A549 (cell line): ENCODE data around the gene KIAA0825. TPM values are rescaled to one million over a fixed set of nuclear protein-coding genes. Genes with fewer than 3 reads are reported as not detected.

Experiments used
- ATAC-seq, 2 experiments: fragments of 200-7000 bp in 1 of 2; fragments of >200 bp in 1 of 2; cut with Nextera tagmentation in 1 of 2; cut with Tn5 transposase in 1 of 2; 3 replicates each; pipeline versions ENCODE4 v1.8.0 to v1.9.1; 2018 to 2020; ENCODE audit warnings: mild to moderate bottlenecking in 1 of 2, moderate library complexity in 1 of 2
- CTCF ChIA-PET: fragments of 300-600 bp; sonication (Branson Sonifier 250); formaldehyde crosslinking; extraction: SDS; loops from one replicate; lab custom pipeline; 2021; ENCODE audit warnings: antibody characterized with exemption, inconsistent platforms; lab: Yijun Ruan, JAX
- POLR2A ChIA-PET: fragments of 350-600 bp; formaldehyde crosslinking; extraction: SDS; loops from one replicate; lab custom pipeline; 2021; ENCODE audit warnings: antibody characterized with exemption, inconsistent platforms; lab: Yijun Ruan, JAX
- DNase-seq, 2 experiments: peaks; one replicate each; pipeline versions ENCODE4 v3.0.0 to v3.0.0-alpha.2; 2011 to 2016; ENCODE audit warnings: low read depth in 1 of 2, low spot score in 1 of 2
- FAIRE-seq: peaks from 2 replicates; lab custom pipeline; 2011; peaks lifted over from hg19 to GRCh38; lab: Jason Lieb, UNC
- H3K27ac ChIP-seq, 2 experiments: fragments of >200 bp; sonication (Bioruptor Twin); formaldehyde crosslinking; 3 replicates each; pipeline ENCODE4 v1.5.1; 2016 to 2017
- H3K4me1 ChIP-seq: fragments of >200 bp; sonication (Bioruptor Twin); formaldehyde crosslinking; 3 replicates; pipeline ENCODE4 v1.6.1; 2016
- H3K4me2 ChIP-seq: fragments of >200 bp; sonication (Bioruptor Twin); formaldehyde crosslinking; 3 replicates; pipeline ENCODE4 v1.6.1; 2016
- H3K4me3 ChIP-seq: fragments of >200 bp; sonication (Bioruptor Twin); formaldehyde crosslinking; 3 replicates; pipeline ENCODE4 v1.5.1; 2016
- H3K9me3 ChIP-seq: fragments of >200 bp; sonication (Bioruptor Twin); formaldehyde crosslinking; 3 replicates; pipeline ENCODE4 v1.6.1; 2016
- CBX2 ChIP-seq: fragments of 200-600 bp; sonication (generic); IDR thresholded peaks from 2 replicates; pipeline ENCODE4 v1.6.1; 2016; ENCODE audit warnings: low read depth, mild to moderate bottlenecking, borderline replicate concordance
- ESRRA ChIP-seq: fragments of 150-350 bp; IDR thresholded peaks from 2 replicates; pipeline ENCODE4 v1.6.1; 2014; ENCODE audit warnings: mild to moderate bottlenecking, low read length, borderline replicate concordance
- HEYL ChIP-seq: fragments of 250-450 bp; sonication (Bioruptor Pico); IDR thresholded peaks from 2 replicates; pipeline ENCODE4 v1.8.0; 2021; ENCODE audit warnings: mild to moderate bottlenecking, moderate library complexity
- KDM1A ChIP-seq: fragments of 200-600 bp; sonication (generic); IDR thresholded peaks from 2 replicates; pipeline ENCODE4 v1.6.1; 2016; ENCODE audit warnings: low read depth, mild to moderate bottlenecking
- KDM5A ChIP-seq: fragments of 200-600 bp; sonication (generic); IDR thresholded peaks from 2 replicates; pipeline ENCODE4 v1.6.1; 2016; ENCODE audit warnings: antibody characterized with exemption, mild to moderate bottlenecking
- NPAS2 ChIP-seq: fragments of 250-450 bp; sonication (Bioruptor Pico); IDR thresholded peaks from 2 replicates; pipeline ENCODE4 v1.8.0; 2022; ENCODE audit warnings: mild to moderate bottlenecking, moderate library complexity, borderline replicate concordance
- POLR2A ChIP-seq: IDR thresholded peaks from 2 replicates; pipeline ENCODE4 v1.6.1; 2012; ENCODE audit warnings: mild to moderate bottlenecking, low read length
- RAD21 ChIP-seq, 2 experiments: fragments of >200 bp in 1 of 2; sonication (Bioruptor Twin) in 1 of 2; formaldehyde crosslinking in 1 of 2; IDR thresholded peaks in 1 of 2; conservative IDR thresholded peaks in 1 of 2; 2 replicates in 1 of 2; 3 replicates in 1 of 2; pipeline ENCODE4 v1.6.1; 2012 to 2018; ENCODE audit warnings: inconsistent platforms in 1 of 2
- RFX5 ChIP-seq: fragments of 450-650 bp; IDR thresholded peaks from 2 replicates; pipeline ENCODE4 v1.7.1; 2014; ENCODE audit warnings: antibody characterized with exemption, mild to moderate bottlenecking, moderate library complexity
- SMC3 ChIP-seq: fragments of >200 bp; sonication (Bioruptor Twin); formaldehyde crosslinking; IDR thresholded peaks from 3 replicates; pipeline ENCODE4 v1.6.1; 2018; ENCODE audit warnings: inconsistent platforms
- SREBF2 ChIP-seq: fragments of 450-650 bp; IDR thresholded peaks from 2 replicates; pipeline ENCODE4 v1.6.1; 2014; ENCODE audit warnings: mild to moderate bottlenecking, moderate library complexity
- TP53 ChIP-seq: fragments of 250-450 bp; sonication (Bioruptor Pico); IDR thresholded peaks from 2 replicates; pipeline ENCODE4 v1.5.0; 2021; ENCODE audit warnings: mild to moderate bottlenecking, moderate library complexity
- WGBS: methylation state at CpG from one replicate; pipeline ENCODE4 v1.1.6; 2017; ENCODE audit errors: missing lambda C conversion rate; 5-methylcytosine and 5-hydroxymethylcytosine counted together
- polyA plus RNA-seq, 4 experiments: library from polyadenylated mRNA; depleted of rRNA in 3 of 4; stranded (reverse); fragments of >200 nt; fragmentation: RNase III in 1 of 4; extraction: RNeasy Plus Mini Kit Qiagen cat#74134 plus additional on column Dnase treatment in 1 of 4; gene quantifications; 2 replicates in 3 of 4; 3 replicates in 1 of 4; pipeline ENCODE4 v1.2.3, GENCODE V29; 2011 to 2017
- TF ChIP-seq, protein P1 (sequence below): fragments of 250-450 bp; sonication (Bioruptor Pico); IDR thresholded peaks from 2 replicates; pipeline ENCODE4 v1.5.0; 2021; ENCODE audit warnings: mild to moderate bottlenecking, moderate library complexity, borderline replicate concordance
- TF ChIP-seq, protein P2 (sequence below): fragments of >200 bp; sonication (Bioruptor Twin); formaldehyde crosslinking; IDR thresholded peaks from 2 replicates; pipeline ENCODE4 v1.6.1; 2016
- TF ChIP-seq, protein P3 (sequence below): fragments of 200-600 bp; sonication (generic); IDR thresholded peaks from 2 replicates; pipeline ENCODE4 v1.6.1; 2016; ENCODE audit warnings: antibody characterized with exemption, mild to moderate bottlenecking, moderate library complexity

KIAA0825 gene
- polyA plus RNA-seq, 2 of the 4 experiments (the other 2 are of a cell fraction): 0.57 to 0.80 TPM

DNA sequence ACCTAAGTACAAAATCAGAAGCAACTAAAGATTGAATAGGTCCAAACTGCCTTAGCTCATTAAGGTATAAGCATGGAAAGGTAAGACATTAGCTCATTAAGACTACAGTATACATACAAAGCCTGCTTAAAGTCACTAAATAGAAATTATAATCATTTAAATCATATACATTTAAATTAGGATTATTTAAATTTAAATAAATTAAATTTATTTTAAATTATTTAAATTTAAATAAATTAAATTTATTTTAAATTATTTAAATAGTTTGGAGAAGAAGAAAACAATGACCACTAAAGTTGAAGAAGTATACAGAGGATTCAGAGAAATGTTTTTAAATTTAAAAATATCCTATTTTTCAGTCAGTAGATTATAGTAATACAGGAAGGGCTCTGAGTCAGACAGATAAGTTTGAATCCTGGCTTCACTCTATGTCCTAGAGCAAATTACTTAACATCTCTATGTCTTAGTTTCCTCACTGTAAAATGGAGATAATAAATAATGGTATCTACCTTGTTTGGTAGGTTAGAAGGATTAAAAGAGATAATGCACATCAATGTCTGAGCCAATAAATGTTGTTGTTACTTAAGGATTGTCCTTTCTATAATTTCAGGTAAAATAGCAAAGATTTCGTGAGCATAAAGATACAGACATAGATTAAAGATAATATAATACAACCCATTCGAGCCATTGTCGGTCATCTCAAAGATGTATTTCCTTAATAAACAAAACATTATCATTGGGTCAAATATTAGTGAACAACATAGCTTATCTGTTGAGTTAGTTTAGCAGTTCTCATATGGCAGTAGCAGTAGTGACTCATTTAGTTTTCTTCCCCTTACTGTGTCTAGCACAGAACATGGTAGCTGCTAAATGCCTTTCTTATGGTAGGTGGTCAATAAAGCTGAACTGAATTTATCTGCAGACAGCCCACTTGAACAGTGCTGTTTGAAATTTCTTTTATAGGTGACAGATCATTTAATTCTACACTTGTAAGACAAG, 100.6 kb downstream of the KIAA0825 start:
- FAIRE-seq: no peak
- TF ChIP-seq HEYL (CRISPR knock-in tag) (no peak), SMC3 (no peak), CBX2 (no peak), KDM5A (no peak), POLR2A (no peak), RFX5 (no peak)
- TF ChIP-seq, protein P1, sequence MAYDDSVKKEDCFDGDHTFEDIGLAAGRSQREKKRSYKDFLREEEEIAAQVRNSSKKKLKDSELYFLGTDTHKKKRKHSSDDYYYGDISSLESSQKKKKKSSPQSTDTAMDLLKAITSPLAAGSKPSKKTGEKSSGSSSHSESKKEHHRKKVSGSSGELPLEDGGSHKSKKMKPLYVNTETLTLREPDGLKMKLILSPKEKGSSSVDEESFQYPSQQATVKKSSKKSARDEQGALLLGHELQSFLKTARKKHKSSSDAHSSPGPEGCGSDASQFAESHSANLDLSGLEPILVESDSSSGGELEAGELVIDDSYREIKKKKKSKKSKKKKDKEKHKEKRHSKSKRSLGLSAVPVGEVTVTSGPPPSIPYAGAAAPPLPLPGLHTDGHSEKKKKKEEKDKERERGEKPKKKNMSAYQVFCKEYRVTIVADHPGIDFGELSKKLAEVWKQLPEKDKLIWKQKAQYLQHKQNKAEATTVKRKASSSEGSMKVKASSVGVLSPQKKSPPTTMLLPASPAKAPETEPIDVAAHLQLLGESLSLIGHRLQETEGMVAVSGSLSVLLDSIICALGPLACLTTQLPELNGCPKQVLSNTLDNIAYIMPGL (CRISPR knock-in tag): no peak
- TF ChIP-seq, protein P2, sequence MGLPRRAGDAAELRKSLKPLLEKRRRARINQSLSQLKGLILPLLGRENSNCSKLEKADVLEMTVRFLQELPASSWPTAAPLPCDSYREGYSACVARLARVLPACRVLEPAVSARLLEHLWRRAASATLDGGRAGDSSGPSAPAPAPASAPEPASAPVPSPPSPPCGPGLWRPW: no peak
- Histone ChIP-seq H3K4me2 (no peak overlapping the region), H3K27ac (no peak overlapping the region), H3K4me3 (no peak overlapping the region), H3K9me3 (no peaks in the 10 kb centered on the region), H3K4me1 (0 out of 3 replicates have a peak, but pooled peaks cover 4% of the 10 kb centered on the region)
- CTCF ChIA-PET: no interaction called here
- ATAC-seq: no peak
- POLR2A ChIA-PET: no interaction called here
- WGBS: 78% methylated on average over 3 of the region's 3 CpGs
- DNase-seq: no peak

DNA sequence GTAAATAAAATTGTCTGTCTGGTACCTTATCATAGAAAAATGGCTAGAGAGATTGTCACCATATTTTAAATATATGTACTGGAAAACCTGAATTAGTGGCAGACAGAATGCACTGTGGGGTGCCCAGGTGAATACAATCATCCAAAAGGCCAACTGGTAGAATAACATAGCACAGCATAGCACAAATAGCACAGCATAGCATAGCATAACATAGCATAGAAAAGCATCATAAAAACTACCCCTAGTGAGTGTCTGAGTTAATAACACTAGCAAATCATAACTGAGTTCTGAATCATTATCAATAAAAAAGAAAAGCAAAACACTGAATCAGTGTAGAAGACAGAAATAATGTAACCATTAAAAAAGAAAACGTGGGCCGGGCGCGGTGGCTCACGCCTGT, 102.3 kb downstream of the KIAA0825 start:
- DNase-seq: no peak
- ATAC-seq: no peak
- H3K27ac ChIP-seq: no peak overlapping the region
- H3K4me3 ChIP-seq: no peak overlapping the region
- H3K9me3 ChIP-seq: no peaks in the 10 kb centered on the region
- no peak overlapping the region for H3K4me2 ChIP-seq
- H3K4me1 ChIP-seq: no peaks in the 10 kb centered on the region
- ChIA-PET CTCF (no interaction called here), POLR2A (no interaction called here)
- no peak for FAIRE-seq
- TF ChIP-seq, protein P3, sequence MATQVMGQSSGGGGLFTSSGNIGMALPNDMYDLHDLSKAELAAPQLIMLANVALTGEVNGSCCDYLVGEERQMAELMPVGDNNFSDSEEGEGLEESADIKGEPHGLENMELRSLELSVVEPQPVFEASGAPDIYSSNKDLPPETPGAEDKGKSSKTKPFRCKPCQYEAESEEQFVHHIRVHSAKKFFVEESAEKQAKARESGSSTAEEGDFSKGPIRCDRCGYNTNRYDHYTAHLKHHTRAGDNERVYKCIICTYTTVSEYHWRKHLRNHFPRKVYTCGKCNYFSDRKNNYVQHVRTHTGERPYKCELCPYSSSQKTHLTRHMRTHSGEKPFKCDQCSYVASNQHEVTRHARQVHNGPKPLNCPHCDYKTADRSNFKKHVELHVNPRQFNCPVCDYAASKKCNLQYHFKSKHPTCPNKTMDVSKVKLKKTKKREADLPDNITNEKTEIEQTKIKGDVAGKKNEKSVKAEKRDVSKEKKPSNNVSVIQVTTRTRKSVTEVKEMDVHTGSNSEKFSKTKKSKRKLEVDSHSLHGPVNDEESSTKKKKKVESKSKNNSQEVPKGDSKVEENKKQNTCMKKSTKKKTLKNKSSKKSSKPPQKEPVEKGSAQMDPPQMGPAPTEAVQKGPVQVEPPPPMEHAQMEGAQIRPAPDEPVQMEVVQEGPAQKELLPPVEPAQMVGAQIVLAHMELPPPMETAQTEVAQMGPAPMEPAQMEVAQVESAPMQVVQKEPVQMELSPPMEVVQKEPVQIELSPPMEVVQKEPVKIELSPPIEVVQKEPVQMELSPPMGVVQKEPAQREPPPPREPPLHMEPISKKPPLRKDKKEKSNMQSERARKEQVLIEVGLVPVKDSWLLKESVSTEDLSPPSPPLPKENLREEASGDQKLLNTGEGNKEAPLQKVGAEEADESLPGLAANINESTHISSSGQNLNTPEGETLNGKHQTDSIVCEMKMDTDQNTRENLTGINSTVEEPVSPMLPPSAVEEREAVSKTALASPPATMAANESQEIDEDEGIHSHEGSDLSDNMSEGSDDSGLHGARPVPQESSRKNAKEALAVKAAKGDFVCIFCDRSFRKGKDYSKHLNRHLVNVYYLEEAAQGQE: no peak
- no peak for TF ChIP-seq RAD21 (conservative IDR thresholded peaks at IDR 0.05 in 1 of 2, IDR thresholded peaks at IDR 0.05 in 1 of 2)
- no peak for TF ChIP-seq RFX5
- TF ChIP-seq TP53 (CRISPR knock-in tag): no peak
- no peak for TF ChIP-seq ESRRA
- TF ChIP-seq SREBF2: no peak
- TF ChIP-seq NPAS2 (CRISPR knock-in tag): no peak
- 78% methylated on average over 5 of the region's 5 CpGs for WGBS

DNA sequence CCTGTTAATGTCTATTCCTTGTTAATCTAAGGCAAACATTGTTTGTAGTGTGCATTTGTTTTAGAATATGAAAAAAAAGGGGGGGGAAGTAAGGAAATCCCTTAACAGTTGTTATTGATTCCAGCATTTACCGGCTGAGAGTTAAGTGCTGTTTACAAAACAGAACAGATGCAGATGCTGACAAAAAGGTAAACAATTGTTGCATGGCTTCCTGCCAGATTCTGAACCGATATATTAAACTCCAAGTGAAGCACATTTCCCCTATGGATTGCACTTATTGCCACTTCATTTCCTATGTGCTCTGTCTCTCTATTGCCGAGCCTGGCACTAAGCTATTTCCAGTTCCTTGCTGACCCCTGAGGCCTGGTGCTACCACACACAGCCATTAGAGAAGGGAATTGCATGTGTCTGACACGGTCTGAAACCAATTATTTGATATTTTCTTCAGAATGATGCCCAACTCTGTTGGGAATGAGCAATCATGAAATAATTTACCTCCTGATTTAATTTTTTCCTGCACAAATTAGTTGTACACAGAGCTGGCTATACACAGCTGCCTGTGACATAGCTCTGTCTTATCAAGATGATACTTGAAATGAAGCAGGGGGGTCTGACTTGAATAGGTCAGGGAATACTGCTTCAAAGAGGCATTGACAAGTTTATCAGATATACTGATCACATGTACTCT, 109.8 kb downstream of the KIAA0825 start:
- DNase-seq: no peak
- 50% methylated on average over 4 of the region's 4 CpGs for WGBS
- TF ChIP-seq RFX5: no peak
- no peak for TF ChIP-seq KDM1A
- TF ChIP-seq, protein P1 (CRISPR knock-in tag): no peak
- TF ChIP-seq SMC3: no peak
- TF ChIP-seq RAD21 (conservative IDR thresholded peaks at IDR 0.05 in 1 of 2, IDR thresholded peaks at IDR 0.05 in 1 of 2): no peak
- TF ChIP-seq, all 56 proteins: peak for 0
- ChIA-PET CTCF (interaction anchor here (0.9 kb wide), 1 partner anchor 16 kb away, joined by 3 read pairs; no protein-coding TSS in a partner anchor), POLR2A (no interaction called here)
- no peak for ATAC-seq
- Histone ChIP-seq H3K9me3 (no peaks in the 10 kb centered on the region), H3K4me1 (no peaks in the 10 kb centered on the region), H3K27ac (no peak overlapping the region), H3K4me2 (no peak overlapping the region), H3K4me3 (no peak overlapping the region)
- no peak for FAIRE-seq
